ENCODE data around the gene ACOT9.
"Not testable (repeated sequence)": the region's sequence is repeated elsewhere in the genome, so short reads cannot be mapped to it uniquely, and the experiment has no call there.

ACOT9 gene

DNA sequence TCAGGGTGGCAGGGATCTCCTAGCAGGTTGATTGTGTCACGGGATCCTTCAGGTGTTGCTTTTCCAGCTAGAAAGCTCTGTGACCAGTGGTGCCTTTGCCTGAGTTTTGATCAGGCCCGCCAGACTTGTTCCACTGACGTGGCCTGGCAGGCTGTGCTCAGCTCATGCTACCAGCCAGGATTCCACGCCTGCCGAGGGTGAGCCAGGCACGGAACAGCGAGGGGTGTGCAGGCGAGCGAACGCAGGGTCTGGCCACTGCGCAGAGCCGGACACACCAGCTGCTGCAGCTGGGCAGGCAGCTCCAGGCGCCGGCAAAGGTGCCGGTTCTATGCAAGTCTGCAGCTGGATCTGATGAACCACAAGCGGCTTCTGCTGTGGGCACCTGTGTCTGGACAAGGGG, 22.8 kb upstream of the ACOT9 start:
- no peak for DNase-seq (ENCODE audit: low read depth in 2 of 3, low spot score in 2 of 3)

DNA sequence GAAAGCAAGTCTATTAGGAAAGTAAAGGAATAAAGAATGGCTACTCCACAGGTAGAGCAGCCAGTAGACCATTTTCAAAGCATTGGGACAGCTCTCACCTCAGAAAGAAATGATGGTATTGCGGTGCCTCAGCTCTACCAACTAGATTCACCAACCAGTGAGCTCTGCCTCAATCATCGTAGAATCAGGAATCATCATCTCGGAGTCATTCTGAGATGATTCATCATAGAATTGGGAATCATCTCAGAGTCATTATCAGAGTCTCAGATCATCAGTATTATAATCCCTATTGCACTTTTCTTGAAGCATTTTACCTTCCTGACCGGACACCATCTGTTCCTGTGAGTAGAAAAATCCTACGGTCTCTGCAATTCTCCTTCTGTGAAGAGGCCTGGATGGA, 22.4 kb upstream of the ACOT9 start:
- DNase-seq (ENCODE audit: low read depth in 2 of 3, low spot score in 2 of 3) = no peak

DNA sequence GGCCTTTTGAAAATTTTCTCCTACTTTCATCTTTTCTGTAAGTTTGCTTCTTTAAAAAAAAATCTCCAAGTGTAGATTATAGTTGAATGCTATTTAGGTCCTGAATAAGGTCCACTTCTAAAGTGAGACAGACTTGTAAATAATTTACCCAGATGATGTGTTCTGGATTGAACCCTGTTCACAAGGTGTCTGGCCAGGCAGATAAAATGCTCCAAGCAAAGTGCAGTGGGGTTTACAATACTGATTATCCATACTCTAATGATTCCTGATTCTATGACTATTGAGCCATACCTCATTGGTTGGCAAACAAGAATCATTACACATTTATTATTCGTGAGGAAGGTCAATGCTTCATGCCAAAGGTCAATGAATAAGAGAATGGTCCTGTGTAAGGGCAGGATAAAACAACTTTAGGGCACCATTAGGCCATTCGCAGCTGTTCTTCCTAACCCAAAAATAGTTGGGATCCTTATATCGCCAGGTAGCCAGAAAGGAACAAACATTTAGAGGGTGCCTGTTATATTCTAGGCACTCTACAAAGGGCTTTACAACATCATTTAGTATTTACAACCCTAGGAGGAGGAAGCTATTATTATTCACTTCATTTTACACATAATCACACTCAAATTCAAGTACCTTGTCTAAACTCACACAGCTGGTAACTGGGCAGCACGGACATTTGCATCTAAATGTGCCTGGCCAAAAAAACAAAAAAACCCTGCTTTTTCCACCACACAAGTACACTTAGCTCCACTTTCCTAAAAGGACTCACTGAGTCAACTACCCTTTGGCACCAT, 21.3 kb upstream of the ACOT9 start:
- DNase-seq (ENCODE audit: low read depth in 2 of 3, low spot score in 2 of 3) = no peak

- DNase-seq (ENCODE audit: low read depth in 2 of 3, low spot score in 2 of 3) = no peak
These were observed 16.7 kb upstream of the ACOT9 start for GRCh38 chrX:23759821-23760220.

DNA sequence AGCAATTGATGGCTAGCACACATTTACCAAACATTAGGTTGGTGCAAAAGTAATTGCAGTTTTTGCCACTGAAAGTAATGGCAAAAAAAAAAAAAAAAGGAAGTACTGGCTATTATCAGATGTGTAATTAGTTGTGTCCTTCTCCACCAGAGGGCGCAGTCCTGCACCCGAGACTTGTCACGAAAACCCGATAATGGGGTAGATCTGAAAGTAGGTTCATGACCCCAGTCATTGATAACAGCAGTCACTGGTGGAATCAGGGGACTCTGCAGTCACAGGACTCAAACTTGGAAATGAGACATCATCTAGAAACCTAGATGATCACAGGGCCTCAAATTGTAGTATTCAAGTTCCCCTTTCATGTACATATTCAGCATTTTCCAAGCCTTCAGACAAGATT, 13.1 kb upstream of the ACOT9 start:
- DNase-seq (ENCODE audit: low read depth in 2 of 3, low spot score in 2 of 3) = peak in 2 of 3 experiments; percentile 11 to 19

- DNase-seq (ENCODE audit: low read depth in 2 of 3, low spot score in 2 of 3) = no peak
These were observed 11.6 kb upstream of the ACOT9 start for GRCh38 chrX:23754664-23755063.

DNA sequence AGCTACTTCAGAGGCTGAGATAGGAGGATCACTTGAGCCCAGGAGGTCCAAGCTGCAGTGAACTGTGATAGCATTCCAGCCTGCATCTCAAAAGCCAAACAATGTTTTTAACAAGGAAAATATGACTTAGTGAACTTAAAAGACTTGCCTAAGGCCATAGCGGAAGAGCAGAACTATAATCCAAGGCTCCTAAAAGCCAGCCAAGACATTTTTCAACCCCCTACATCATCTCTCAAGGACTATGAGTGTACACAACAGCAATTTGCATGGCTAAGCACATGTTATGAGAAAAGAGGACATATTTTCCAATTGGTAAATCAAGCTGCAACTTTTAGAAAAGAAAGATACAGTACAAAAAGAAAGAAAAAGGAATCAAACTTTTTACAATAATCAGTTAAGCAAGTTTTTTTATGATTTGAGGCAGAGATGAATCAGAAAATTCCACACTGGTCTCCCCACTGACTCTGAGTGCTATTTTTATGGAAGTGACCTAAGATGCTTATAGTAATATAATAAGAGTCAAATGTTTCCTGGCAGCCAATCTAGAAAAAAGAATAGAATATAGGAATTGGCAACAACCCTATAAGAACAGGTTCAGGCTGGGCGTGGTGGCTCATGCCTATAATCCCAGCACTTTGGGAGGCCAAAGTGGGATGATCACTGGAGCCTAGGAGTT, 9.8 kb upstream of the ACOT9 start:
- DNase-seq (ENCODE audit: low read depth in 2 of 3, low spot score in 2 of 3) = no peak

DNA sequence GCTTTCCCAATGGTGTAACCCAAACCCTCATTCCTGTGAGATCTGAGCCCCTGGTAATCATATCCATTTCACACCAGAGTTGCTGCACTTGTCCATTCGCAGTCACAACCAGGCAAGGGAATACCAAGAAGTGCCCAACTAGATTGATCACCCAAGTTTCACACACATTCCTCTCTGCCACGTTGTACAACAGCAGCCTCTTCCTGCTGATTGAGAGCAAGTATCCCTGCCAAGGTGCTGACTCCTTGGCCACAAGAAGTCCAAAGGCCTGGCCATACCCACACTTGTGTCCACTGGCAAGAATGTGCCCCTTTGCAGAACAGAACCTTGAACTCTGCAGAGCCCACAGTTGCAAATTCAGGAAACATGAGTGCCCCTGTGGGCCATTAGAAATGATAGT, 6.5 kb upstream of the ACOT9 start:
- DNase-seq (ENCODE audit: low read depth in 2 of 3, low spot score in 2 of 3) = no peak

DNA sequence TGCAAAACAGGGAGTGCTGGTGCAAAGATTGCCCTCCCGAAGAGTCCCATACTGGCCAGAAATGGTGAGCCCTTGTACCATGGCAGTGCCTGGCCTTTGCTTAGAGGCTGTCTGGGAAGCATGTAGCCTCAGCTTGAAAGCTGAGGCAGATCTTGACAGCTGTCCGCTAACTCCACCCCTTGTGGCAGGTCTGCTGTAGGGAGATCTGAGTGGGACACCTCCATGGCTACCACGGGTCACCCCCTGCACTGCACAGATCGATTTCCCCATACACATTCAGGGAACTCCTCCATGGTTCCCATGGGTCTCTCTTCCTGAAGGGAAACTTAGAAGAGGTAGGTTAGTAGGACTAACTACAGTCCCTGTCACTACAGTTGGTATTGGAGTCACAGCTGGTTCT, 6.1 kb upstream of the ACOT9 start:
- DNase-seq (ENCODE audit: low read depth in 2 of 3, low spot score in 2 of 3) = no peak

GRCh38 chrX:23745786-23746185, 2.7 kb upstream of the ACOT9 start:
- no peak for DNase-seq (ENCODE audit: low read depth in 2 of 3, low spot score in 2 of 3)

- DNase-seq (ENCODE audit: low read depth in 2 of 3, low spot score in 2 of 3) = not testable (repeated sequence)
These were observed 521 bp upstream of the ACOT9 start for GRCh38 chrX:23743623-23743971.

DNA sequence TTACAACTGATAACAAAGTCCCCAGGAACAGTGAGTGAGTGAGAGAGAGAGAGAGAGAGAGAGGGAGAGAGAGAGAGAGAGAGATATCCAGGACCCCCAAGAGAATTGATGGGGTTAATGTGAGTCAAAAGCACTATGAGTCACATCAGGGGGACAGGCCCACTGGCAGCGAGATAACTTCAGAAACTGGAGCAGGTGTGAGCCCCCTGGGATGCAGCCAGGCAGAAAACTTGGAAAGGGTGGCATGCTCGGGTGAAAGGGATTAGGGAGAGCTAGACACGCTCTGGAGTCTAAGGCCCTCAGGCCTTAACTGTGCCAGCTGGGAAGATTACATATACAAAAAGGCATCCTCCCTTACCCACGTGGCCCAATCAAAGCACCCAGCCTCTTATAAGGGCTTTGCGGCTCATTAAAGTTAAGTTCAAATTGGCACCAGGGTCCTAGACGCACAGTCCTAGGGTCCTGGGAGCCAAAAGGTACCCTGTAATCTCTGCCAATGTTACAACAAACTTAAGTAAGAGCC, 841 bp downstream of the ACOT9 start:
- no peak for DNase-seq (ENCODE audit: low read depth in 2 of 3, low spot score in 2 of 3)

- no peak for DNase-seq (ENCODE audit: low read depth in 2 of 3, low spot score in 2 of 3)
These were observed 5.7 kb downstream of the ACOT9 start for GRCh38 chrX:23737413-23737812.

DNA sequence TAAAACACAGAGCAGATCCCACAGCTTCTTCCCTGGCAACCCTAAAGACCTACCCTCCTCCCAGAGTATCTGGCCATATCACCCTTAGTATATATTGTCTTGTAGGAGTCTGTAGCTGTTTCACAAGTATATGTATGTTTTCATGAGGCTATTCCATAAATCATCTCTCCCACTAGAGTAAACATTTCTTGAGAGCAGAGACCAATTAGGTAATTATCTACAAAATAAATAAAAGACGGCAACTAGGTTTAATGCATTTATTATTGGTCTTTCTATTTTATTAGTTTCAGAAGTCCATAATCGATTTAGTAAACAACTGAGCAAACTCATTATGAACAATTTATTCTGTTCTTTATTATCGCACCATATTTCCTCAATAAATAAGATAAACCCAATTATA, 7.0 kb downstream of the ACOT9 start:
- DNase-seq (ENCODE audit: low read depth in 2 of 3, low spot score in 2 of 3) = no peak

DNA sequence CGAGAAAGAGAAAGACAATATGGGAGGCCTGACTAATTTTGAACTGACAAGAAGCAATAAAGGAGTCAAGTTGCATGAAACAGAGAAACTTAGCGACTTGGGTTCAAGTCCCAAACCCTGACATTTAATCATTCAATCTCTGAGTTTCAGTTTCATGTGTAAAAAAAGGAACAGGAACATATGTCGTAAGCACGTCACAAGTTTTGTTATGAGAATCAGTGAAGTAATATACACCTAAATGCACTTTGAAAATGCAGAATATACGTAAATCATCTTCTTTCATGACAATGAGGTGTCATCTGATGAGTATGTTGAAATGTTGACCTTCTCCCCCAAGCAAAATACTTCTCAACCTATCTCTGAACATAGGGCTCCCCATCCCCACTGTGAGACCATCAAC, 10.4 kb downstream of the ACOT9 start:
- DNase-seq (ENCODE audit: low read depth in 2 of 3, low spot score in 2 of 3) = no peak

DNA sequence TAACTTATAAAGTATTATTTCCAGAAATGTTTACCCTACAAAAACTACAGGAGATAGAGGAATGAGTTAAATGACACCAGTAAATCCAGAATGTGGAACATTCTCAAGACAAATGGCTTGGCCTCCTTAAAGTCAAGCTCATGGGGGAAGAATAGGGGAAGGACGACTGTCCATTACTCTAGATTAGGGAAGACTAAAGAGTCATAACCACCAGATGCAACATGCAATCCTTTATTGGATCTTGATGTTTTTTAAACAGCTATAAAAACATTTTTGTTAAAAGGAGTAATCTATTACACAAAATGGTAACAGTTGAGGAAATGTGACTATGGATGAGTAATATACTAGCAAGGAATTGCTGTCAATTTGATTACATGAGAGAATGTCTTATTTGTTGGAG, 11.1 kb downstream of the ACOT9 start:
- DNase-seq (ENCODE audit: low read depth in 2 of 3, low spot score in 2 of 3) = no peak

- no peak for DNase-seq (ENCODE audit: low read depth in 2 of 3, low spot score in 2 of 3)
These were observed 13.9 kb downstream of the ACOT9 start for GRCh38 chrX:23729214-23729613.

- DNase-seq (ENCODE audit: low read depth in 2 of 3, low spot score in 2 of 3) = no peak
These were observed 15.9 kb downstream of the ACOT9 start for GRCh38 chrX:23727206-23727605.

- DNase-seq (ENCODE audit: low read depth in 2 of 3, low spot score in 2 of 3) = no peak
These were observed 16.9 kb downstream of the ACOT9 start for GRCh38 chrX:23726191-23726590.

- no peak for DNase-seq (ENCODE audit: low read depth in 2 of 3, low spot score in 2 of 3)
These were observed 22.9 kb downstream of the ACOT9 start for GRCh38 chrX:23720117-23720677.

DNA sequence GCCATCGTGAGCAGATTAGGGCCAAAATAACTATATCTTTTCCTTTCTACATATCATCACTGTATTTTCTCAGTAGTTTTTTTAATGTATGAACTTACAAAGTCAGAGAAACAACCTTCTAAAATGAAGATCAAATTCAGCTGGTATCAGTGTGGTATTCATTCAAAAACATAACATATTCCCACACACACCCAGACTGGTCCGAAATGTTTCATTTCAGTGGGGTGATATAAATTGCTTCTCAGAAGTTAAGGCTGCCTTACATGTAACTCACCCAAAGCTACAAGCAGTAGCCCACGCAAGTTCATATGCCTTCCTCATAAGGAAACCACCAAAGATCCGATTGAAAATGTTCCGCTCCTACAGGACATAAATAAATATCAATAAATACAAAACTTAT, 37.8 kb downstream of the ACOT9 start:
- DNase-seq (ENCODE audit: low read depth in 2 of 3, low spot score in 2 of 3) = no peak

DNA sequence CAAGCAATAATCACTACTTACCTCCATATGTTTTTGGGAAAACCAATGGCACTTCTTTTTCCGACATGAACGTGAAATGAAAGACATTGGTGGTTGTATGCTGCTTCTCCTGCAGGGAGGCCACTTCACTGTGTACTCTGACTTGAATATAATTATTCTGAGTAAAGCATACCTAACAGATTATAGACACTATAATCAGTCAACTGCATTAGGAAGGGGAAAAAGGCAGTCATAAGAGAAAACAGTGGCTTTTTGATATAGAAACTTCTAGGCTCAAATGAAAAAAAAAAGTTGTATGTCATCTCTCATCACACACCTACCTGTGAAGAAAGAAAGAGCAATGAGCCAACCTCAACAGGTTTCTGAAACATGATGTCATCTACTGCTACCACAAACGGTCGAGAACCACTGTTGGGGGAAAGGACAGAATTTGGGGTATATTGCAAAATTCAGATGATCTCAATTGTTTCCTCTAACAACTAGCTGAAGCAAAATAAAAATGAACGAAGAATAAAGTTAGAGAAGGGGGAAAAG, 38.3 kb downstream of the ACOT9 start:
- no peak for DNase-seq (ENCODE audit: low read depth in 2 of 3, low spot score in 2 of 3)
